ENCODE data around the gene CABP1.
"Not testable (repeated sequence)": the region's sequence is repeated elsewhere in the genome, so short reads cannot be mapped to it uniquely, and the experiment has no call there.

Gene CABP1

GRCh38 chr12:120668868-120669840 is 28.7 kb downstream of the CABP1 start:
- no peak for DNase-seq

DNA sequence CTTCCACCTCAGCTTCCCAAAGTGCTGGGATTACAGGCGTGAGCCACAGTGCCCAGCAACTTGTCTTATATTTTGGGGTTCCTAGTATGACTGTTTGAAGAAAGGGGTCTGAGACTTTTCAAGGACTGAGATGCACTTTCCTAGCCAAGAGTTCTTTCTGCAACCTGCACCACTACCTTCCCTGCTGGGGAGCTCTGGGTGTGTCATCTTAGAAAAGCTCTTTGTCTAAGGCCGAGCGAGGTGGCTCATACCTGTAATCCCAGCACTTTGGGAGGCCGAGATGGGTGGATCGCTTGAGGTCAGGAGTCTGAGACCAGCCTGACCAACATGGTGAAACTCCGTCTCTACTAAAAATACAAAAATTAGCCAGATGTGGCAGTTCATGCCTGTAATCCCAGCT is 29.8 kb downstream of the CABP1 start:
- not testable (repeated sequence) for DNase-seq

GRCh38 chr12:120670667-120671066 is 30.2 kb downstream of the CABP1 start:
- no peak for DNase-seq

DNA sequence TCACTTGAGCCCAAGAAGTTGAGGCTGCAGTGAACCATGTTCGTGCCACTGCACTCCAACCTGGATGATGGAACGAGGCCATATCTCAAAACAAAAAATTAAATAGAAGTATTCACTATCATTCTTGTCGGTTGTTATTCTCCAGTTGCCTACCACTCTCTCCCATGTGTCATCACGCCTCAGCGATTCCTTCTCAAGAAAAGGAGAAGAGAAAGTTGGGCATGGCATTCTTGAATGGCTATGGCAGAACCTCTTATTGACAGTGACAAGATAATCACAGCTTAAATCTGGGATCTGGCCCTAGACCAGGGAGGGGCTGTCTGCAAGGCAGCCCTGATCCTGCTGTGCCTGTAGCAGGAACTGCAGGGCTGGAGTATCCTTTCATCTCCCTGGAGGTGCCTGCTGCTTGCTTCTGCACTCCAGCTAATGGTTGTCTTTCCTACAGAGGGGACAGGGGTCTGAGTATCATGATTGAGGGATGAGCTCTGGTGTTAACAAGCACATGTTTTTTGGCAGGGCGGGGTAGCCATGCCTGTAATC is 33.7 kb downstream of the CABP1 start:
- DNase-seq: no peak

GRCh38 chr12:120677765-120678473 is 37.5 kb downstream of the CABP1 start:
- DNase-seq: no peak

DNA sequence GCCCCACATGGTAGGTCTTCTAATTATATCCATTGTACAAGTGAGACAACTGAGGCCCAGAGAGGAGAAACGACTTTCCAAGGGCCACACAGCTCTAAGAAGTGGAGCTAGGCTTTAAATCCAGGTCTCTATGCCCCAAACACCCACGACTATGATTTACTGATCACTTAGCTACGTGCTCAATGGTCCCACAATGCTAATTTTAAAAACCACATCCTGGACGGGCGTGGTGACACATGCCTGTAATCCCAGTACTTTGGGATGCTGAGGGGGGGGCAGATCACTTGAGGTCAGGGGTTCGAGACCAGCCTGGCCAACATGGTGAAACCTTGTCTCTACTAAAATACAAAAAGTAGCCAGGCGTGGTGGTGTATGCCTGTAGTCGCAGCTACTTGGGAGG is 38.1 kb downstream of the CABP1 start:
- no peak for DNase-seq

DNA sequence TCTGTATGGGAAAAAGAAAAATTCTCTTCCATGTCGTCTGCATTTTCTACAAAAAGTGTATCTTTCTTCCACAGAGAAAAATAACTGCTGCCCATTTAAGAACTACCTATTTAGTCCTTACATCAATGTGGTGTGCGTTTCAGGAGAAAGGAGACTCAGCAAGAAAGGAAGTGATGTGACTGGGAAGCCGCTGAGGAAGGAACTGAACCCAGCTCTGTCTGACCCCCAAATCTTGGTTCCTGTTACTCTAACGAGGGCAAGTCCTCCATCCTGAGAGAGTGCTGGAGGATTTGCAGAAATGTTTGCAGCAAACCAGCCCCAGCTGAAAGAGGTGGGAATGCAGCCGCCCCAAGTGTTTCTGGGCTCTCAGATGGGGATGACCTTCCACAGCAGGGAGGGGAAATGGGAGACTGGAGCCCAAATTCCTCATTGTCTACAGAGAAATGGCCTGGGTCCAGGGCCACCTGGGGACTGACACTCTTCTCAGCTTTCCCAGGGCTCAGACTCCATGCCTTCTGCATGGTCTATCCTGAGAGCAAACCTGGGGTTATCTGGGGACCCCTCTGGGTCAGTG is 39.8 kb downstream of the CABP1 start:
- no peak for DNase-seq

DNA sequence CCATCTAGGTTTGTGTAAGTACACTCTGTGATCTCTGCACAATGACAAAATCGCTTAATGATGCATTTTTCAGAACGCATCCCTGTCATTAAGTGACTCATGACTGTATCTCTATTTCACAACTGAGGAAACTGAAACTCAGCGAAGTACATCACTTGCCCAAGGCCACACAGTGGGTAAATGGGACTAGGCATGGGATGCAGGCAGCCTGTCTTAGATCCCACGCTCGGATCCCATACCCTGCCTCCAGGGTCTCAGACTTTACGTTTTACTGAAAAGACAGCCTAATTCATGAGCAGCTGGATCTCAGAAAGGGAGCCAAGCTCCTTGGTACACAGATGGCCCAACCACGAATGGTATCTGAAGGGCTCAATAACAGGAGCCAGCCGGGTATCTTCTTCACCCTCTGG is 44.1 kb downstream of the CABP1 start:
- no peak for DNase-seq

GRCh38 chr12:120685522-120685921 is 45.1 kb downstream of the CABP1 start:
- DNase-seq: no peak

- DNase-seq: peak; percentile 94
These were observed 45.8 kb downstream of the CABP1 start for GRCh38 chr12:120686151-120686689.

- DNase-seq: peak; percentile 95
These were observed 46.5 kb downstream of the CABP1 start, which contains the start of gene MLEC for GRCh38 chr12:120686690-120687577. Gene MLEC (plus strand): TSS chr12:120687149. CDS start chr12:120687297, 148 bp downstream.

- DNase-seq: no peak
These were observed 47.3 kb downstream of the CABP1 start for GRCh38 chr12:120687578-120688289.

- DNase-seq: no peak
These were observed 48.2 kb downstream of the CABP1 start for GRCh38 chr12:120688527-120689071.

- no peak for DNase-seq
These were observed 49.1 kb downstream of the CABP1 start for GRCh38 chr12:120689397-120690082.

DNA sequence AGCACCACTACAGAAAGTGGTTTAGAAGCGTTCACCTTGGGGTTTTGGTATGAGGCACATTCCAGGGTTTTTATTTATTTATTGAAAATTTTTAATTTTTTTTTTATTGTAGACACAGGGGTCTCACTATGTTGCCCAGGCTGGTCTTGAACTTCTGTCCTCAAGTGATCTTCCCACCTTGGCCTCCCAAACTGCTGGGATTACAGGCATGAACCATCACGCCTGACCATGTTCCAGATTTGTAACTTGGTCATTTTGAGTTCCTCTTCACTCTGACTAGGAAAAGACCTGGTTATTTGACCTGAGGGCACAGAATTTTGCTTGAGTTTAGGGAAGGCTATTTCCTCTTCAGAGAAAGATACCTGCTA is 49.6 kb downstream of the CABP1 start:
- DNase-seq: no peak

- DNase-seq: no peak
These were observed 50.6 kb downstream of the CABP1 start for GRCh38 chr12:120690978-120691377.

- no peak for DNase-seq
These were observed 52.2 kb downstream of the CABP1 start for GRCh38 chr12:120692524-120693033.

- DNase-seq: no peak
These were observed 53.4 kb downstream of the CABP1 start for GRCh38 chr12:120693848-120694247.

- peak; percentile 26 for DNase-seq
These were observed 56.2 kb downstream of the CABP1 start for GRCh38 chr12:120696626-120697025.

DNA sequence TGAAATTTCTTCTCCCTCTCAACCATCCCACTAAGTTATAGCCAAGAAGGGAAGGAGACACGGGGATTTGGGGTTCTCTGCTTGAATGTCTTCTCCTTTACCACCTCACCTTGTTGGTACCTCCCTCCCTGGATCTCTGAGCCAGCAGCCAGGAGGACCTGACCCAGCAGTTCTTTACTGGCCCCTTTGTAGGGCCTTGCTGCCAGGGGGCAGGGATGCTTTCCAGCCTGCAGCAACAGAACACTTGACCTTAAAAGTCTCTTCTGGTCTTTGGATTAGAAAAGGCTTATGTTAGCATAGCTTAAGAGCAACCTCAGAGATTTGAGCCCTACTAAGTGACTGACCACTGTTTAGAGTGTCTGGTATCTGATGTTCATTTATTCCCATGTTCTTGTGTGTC is 56.9 kb downstream of the CABP1 start:
- no peak for DNase-seq
